HepG2 (cell line): Measurements from ENCODE around the gene GFRA3. TPM values are rescaled to one million over a fixed set of nuclear protein-coding genes. Genes with fewer than 3 reads are reported as not detected.
A peak's percentile ranks its signal among the peaks of the same experiment; 100 is the strongest.

ENCODE experiments used
- ATRX ChIP-seq: sonication (generic); formaldehyde crosslinking; IDR thresholded peaks from 2 replicates; pipeline ENCODE4 v1.4.0; 2020; ENCODE audit warnings: missing genetic modification reagents, borderline replicate concordance
- DR1 ChIP-seq: sonication (generic); formaldehyde crosslinking; IDR thresholded peaks from 2 replicates; pipeline ENCODE4 v1.8.0; 2021; ENCODE audit warnings: mild to moderate bottlenecking, missing genetic modification reagents, inconsistent platforms
- FOXA3 ChIP-seq: IDR thresholded peaks from 2 replicates; pipeline ENCODE4 v1.6.1; 2016; ENCODE audit warnings: missing genetic modification reagents, missing compliant biosample characterization
- FOXP4 ChIP-seq: sonication (generic); formaldehyde crosslinking; IDR thresholded peaks from 2 replicates; pipeline ENCODE4 v1.4.0; 2020; ENCODE audit warnings: missing genetic modification reagents
- GLMP ChIP-seq: sonication (generic); formaldehyde crosslinking; IDR thresholded peaks from 2 replicates; pipeline ENCODE4 v1.9.0; 2021; ENCODE audit warnings: missing genetic modification reagents, mild to moderate bottlenecking, borderline replicate concordance
- HES4 ChIP-seq: sonication (generic); formaldehyde crosslinking; IDR thresholded peaks from 2 replicates; pipeline ENCODE4 v1.9.0; 2021; ENCODE audit warnings: mild to moderate bottlenecking, missing genetic modification reagents, borderline replicate concordance
- HMGA1 ChIP-seq: sonication (generic); formaldehyde crosslinking; conservative IDR thresholded peaks from 2 replicates; pipeline ENCODE4 v1.4.0; 2020; ENCODE audit warnings: missing genetic modification reagents
- NFAT5 ChIP-seq: sonication (generic); formaldehyde crosslinking; IDR thresholded peaks from 2 replicates; pipeline ENCODE4 v1.4.0; 2020; ENCODE audit warnings: missing genetic modification reagents
- NFKBIZ ChIP-seq: IDR thresholded peaks from 2 replicates; pipeline ENCODE4 v1.6.1; 2018; ENCODE audit warnings: missing genetic modification reagents, missing compliant biosample characterization
- SRF ChIP-seq: IDR thresholded peaks from 2 replicates; pipeline ENCODE4 v1.6.1; 2011; ENCODE audit warnings: mild to moderate bottlenecking, low read depth, low read length, moderate library complexity
- TBL1XR1 ChIP-seq: fragments of 150-350 bp; IDR thresholded peaks from 2 replicates; pipeline ENCODE4 v1.6.1; 2014; ENCODE audit warnings: borderline replicate concordance, low read length; ENCODE audit not compliant: partially characterized antibody
- ZBTB1 ChIP-seq: sonication (generic); formaldehyde crosslinking; IDR thresholded peaks from 2 replicates; pipeline ENCODE4 v1.4.0; 2020; ENCODE audit warnings: missing genetic modification reagents, borderline replicate concordance
- ZBTB7B ChIP-seq: sonication (generic); formaldehyde crosslinking; IDR thresholded peaks from 2 replicates; pipeline ENCODE4 v1.4.0; 2020; ENCODE audit warnings: missing genetic modification reagents
- ZNF564 ChIP-seq: sonication (generic); formaldehyde crosslinking; IDR thresholded peaks from 2 replicates; pipeline ENCODE4 v1.8.1; 2023; ENCODE audit warnings: mild to moderate bottlenecking, missing genetic modification reagents
- ZNF747 ChIP-seq: sonication (generic); formaldehyde crosslinking; IDR thresholded peaks from 2 replicates; pipeline ENCODE4 v1.8.1; 2023; ENCODE audit warnings: missing genetic modification reagents, mild to moderate bottlenecking, borderline replicate concordance
- ZNF800 ChIP-seq: sonication (generic); formaldehyde crosslinking; IDR thresholded peaks from 2 replicates; pipeline ENCODE4 v1.4.0; 2020; ENCODE audit warnings: missing genetic modification reagents
- ZNF841 ChIP-seq: sonication (generic); formaldehyde crosslinking; IDR thresholded peaks from 2 replicates; pipeline ENCODE4 v1.8.1; 2023; ENCODE audit warnings: missing genetic modification reagents, borderline replicate concordance
- polyA plus RNA-seq, 8 experiments: library from polyadenylated mRNA; depleted of rRNA in 3 of 8; stranded (reverse) in 7 of 8; unstranded in 1 of 8; fragments of >200 nt; fragmentation: Illumina TruSeq in 4 of 8; extraction: Trizol in 4 of 8; gene quantifications; 2 replicates each; pipeline versions ENCODE4 v1.2.1 to v1.2.3, GENCODE V29; 2011 to 2016; ENCODE audit warnings: low read depth in 4 of 8, missing spikeins in 1 of 8, mixed read lengths in 1 of 8; ENCODE audit not compliant: insufficient read depth in 1 of 8
- total RNA-seq, 5 experiments: library from RNA; depleted of rRNA; stranded (reverse); fragments of >200 nt; fragmentation: Illumina TruSeq; extraction: Trizol; gene quantifications; 2 replicates each; pipeline ENCODE4 v1.2.3, GENCODE V29; 2016; ENCODE audit warnings: low read depth in 1 of 5

Gene GFRA3
- total and polyA plus RNA-seq, 2 of the 13 experiments (the other 11 are each of a cell fraction or from before 2014, with no cell fraction given) = 0.27 to 0.30 TPM

- no peak for TF ChIP-seq FOXP4 (CRISPR knock-in tag)
- TF ChIP-seq SRF = no peak
- no peak for TF ChIP-seq GLMP
- TF ChIP-seq ZBTB1 (CRISPR knock-in tag) = no peak
- no peak for TF ChIP-seq NFKBIZ (CRISPR knock-in tag)
- no peak for TF ChIP-seq TBL1XR1
- TF ChIP-seq ATRX (CRISPR knock-in tag) = no peak
- no peak for TF ChIP-seq FOXA3 (CRISPR knock-in tag)
- no peak for TF ChIP-seq HES4
- no peak for TF ChIP-seq ZBTB7B (CRISPR knock-in tag)
- TF ChIP-seq NFAT5 = 0 out of 2 replicates have a peak, but pooled peaks have one; percentile 63
- TF ChIP-seq HMGA1 (CRISPR knock-in tag) = no peak
- no peak for TF ChIP-seq ZNF747
- TF ChIP-seq ZNF841 (CRISPR knock-in tag) = no peak
- 0 out of 2 replicates have a peak, but pooled peaks have one; percentile 60 for TF ChIP-seq ZNF800 (CRISPR knock-in tag)
- TF ChIP-seq ZNF564 (CRISPR knock-in tag) = no peak
- no peak; the same call in 1 of the 2 replicates for TF ChIP-seq DR1 (CRISPR knock-in tag)
These were observed 32.5 kb downstream of the GFRA3 start (continued) for GRCh38 chr5:138241688-138242571.
